ENCODE measurements around the gene DLST.

Gene DLST

DNA sequence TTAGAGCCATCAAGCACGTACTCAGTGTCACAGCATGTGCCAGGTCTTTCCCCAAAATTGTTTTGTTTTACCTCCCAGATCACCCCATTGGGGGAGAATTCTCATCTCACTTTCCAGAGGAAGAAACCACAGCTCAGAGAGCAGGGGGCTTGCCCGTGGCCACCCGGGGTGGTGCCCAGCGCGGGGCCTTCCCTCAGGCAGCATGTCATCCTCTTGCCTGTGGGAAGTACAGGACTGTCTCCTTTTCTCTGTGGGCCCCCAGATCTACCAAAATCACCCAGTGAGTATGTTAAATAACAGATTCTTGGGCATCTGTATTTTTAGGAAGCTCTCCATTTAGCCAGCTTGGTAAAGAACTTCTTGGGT is 35.4 kb downstream of the DLST start:
- Histone ChIP-seq H3K4me1 (no peaks in the 10 kb centered on the region), H3K9ac (no peak overlapping the region), H2AFZ (no peak overlapping the region), H3K27me3 (ENCODE audit: control insufficient read depth, insufficient read depth, low read length) (no peaks in the 10 kb centered on the region), H3K4me3 (ENCODE audit: low read depth, low read length) (no peak overlapping the region), H3K36me3 (ENCODE audit: control insufficient read depth, insufficient read depth, low read length) (no peaks in the 10 kb centered on the region), H3K79me2 (no peaks in the 10 kb centered on the region), H3K4me2 (ENCODE audit: low read length) (no peak overlapping the region), H3K9me3 (ENCODE audit: control insufficient read depth, low read length) (no peaks in the 10 kb centered on the region), H3K27ac (no peak overlapping the region)
- TF ChIP-seq, protein P1, sequence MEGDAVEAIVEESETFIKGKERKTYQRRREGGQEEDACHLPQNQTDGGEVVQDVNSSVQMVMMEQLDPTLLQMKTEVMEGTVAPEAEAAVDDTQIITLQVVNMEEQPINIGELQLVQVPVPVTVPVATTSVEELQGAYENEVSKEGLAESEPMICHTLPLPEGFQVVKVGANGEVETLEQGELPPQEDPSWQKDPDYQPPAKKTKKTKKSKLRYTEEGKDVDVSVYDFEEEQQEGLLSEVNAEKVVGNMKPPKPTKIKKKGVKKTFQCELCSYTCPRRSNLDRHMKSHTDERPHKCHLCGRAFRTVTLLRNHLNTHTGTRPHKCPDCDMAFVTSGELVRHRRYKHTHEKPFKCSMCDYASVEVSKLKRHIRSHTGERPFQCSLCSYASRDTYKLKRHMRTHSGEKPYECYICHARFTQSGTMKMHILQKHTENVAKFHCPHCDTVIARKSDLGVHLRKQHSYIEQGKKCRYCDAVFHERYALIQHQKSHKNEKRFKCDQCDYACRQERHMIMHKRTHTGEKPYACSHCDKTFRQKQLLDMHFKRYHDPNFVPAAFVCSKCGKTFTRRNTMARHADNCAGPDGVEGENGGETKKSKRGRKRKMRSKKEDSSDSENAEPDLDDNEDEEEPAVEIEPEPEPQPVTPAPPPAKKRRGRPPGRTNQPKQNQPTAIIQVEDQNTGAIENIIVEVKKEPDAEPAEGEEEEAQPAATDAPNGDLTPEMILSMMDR (IDR thresholded peaks at IDR 0.05): no peak

DNA sequence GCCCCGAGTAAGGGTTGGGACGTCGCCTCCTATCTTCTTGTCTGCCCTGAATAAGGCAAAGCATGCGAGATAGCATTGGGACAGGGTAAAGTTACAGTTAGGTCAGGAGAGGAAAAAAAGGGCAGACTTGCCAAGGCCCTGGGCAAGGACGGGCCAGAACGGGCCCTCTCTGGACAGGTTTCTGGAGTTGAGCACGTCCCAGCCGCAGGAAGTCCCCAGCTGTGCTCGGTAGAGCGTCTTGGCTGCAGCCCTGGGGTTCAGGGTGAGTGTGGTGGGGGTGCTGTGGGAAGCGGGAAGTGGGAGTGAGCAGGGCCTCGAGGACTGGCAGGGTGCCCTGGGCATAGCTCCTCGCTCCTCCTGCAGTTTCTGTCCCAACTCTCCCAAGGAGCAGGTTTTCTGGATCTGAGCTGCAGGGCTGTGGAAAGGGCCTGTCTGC is 35.9 kb downstream of the DLST start:
- no peaks in the 10 kb centered on the region for H3K4me1 ChIP-seq
- H3K27me3 ChIP-seq (ENCODE audit: control insufficient read depth, insufficient read depth, low read length): no peaks in the 10 kb centered on the region
- H3K36me3 ChIP-seq (ENCODE audit: control insufficient read depth, insufficient read depth, low read length): no peaks in the 10 kb centered on the region
- no peak overlapping the region for H2AFZ ChIP-seq
- H3K9ac ChIP-seq: no peak overlapping the region
- TF ChIP-seq, protein P1 (IDR thresholded peaks at IDR 0.05): no peak
- no peak overlapping the region for H3K27ac ChIP-seq
- no peak overlapping the region for H3K4me2 ChIP-seq (ENCODE audit: low read length)
- H3K79me2 ChIP-seq: no peaks in the 10 kb centered on the region
- H3K4me3 ChIP-seq (ENCODE audit: low read depth, low read length): no peak overlapping the region
- no peaks in the 10 kb centered on the region for H3K9me3 ChIP-seq (ENCODE audit: control insufficient read depth, low read length)

DNA sequence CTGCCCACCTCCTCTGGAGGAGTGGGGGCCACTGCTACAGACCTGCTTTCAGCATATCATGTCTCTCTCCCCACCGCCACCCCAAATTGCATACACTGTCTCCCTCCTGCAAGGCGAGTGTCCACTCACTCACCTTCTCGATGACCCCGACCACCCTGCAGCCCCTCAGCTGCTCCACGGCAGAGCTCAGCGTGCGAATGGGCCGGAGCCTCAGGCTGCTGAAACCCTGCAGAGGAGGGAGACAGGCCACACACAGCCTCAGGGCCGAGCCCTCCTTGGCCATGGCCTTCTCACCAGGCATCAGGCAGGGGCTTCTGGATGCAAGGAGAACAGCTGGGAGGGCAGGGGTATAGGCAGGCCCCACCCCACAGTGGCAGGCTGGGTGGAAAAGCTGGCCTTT is 36.7 kb downstream of the DLST start:
- Histone ChIP-seq H3K79me2 (no peaks in the 10 kb centered on the region), H2AFZ (no peak overlapping the region), H3K9ac (no peak overlapping the region), H3K4me1 (no peaks in the 10 kb centered on the region), H3K4me2 (ENCODE audit: low read length) (no peak overlapping the region), H3K27me3 (ENCODE audit: control insufficient read depth, insufficient read depth, low read length) (no peaks in the 10 kb centered on the region), H3K4me3 (ENCODE audit: low read depth, low read length) (no peak overlapping the region), H3K9me3 (ENCODE audit: control insufficient read depth, low read length) (no peaks in the 10 kb centered on the region), H3K27ac (no peak overlapping the region), H3K36me3 (ENCODE audit: control insufficient read depth, insufficient read depth, low read length) (no peaks in the 10 kb centered on the region)
- TF ChIP-seq, protein P1 (IDR thresholded peaks at IDR 0.05): no peak

DNA sequence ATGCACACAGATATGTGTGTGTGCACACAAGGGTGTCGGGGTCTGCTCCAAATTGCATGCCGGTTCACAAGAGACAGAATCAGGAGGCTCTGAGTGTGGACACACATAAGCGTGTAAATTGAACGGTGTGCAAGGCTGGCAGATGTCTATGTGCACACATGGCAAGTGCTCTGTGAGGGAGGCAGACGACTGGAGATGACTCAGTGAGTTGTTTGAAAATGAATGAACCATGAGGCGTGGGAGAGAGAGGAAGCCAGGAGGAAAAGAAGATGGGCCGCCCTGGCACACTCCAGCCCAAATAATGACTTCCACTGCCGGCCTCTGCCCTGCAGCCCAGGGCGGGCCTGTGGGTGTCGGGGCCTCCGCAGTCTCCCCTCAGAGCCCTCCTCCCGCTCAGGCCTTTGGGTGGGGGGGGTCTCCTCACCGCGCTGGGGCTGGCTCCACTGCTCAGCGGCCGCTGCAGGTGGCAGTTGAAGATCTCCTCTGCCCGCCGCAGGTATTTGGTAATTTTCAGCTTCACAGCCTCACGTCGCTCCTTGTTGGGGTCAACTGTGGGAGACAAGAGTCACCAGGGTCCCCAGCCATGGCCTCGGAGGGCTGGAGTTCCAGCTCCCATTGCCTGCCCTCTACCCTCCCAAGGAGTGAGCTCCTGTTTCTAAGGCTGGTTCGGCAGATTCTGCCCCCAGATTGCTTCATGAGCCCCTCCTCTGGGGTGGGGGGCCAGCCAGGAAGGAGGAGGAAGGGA is 37.9 kb downstream of the DLST start:
- Histone ChIP-seq H2AFZ (no peak overlapping the region), H3K4me1 (no peaks in the 10 kb centered on the region), H3K79me2 (no peaks in the 10 kb centered on the region), H3K9ac (no peak overlapping the region), H3K27ac (no peak overlapping the region), H3K36me3 (ENCODE audit: control insufficient read depth, insufficient read depth, low read length) (no peaks in the 10 kb centered on the region), H3K27me3 (ENCODE audit: control insufficient read depth, insufficient read depth, low read length) (no peaks in the 10 kb centered on the region), H3K4me2 (ENCODE audit: low read length) (no peak overlapping the region), H3K4me3 (ENCODE audit: low read depth, low read length) (no peak overlapping the region), H3K9me3 (ENCODE audit: control insufficient read depth, low read length) (no peaks in the 10 kb centered on the region)
- TF ChIP-seq, protein P1 (IDR thresholded peaks at IDR 0.05): no peak

DNA sequence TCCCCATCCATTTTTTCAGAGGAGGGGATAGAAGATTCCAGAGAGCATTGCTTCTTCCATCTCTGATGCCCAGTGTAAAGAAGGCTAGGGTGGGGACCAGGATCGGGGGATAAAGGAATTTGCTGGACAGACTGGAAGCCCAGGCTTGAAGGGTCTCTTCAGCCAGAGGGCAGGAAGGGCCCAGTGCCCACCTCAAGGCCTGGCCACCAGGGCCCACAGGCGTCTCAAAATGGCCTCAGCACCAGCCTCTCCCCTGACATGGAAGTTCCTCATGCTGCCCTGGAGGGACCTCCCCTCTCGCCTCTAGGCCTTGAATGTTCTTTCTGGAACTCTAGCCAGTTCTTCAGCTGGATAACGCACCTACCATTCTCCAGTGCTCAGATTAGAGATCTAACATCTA is 38.6 kb downstream of the DLST start:
- no peak overlapping the region for H3K4me2 ChIP-seq (ENCODE audit: low read length)
- no peaks in the 10 kb centered on the region for H3K79me2 ChIP-seq
- H3K27me3 ChIP-seq (ENCODE audit: control insufficient read depth, insufficient read depth, low read length): no peaks in the 10 kb centered on the region
- no peaks in the 10 kb centered on the region for H3K4me1 ChIP-seq
- H3K9me3 ChIP-seq (ENCODE audit: control insufficient read depth, low read length): no peaks in the 10 kb centered on the region
- no peak overlapping the region for H3K27ac ChIP-seq
- TF ChIP-seq, protein P1 (IDR thresholded peaks at IDR 0.05): no peak
- no peak overlapping the region for H3K4me3 ChIP-seq (ENCODE audit: low read depth, low read length)
- no peak overlapping the region for H2AFZ ChIP-seq
- H3K36me3 ChIP-seq (ENCODE audit: control insufficient read depth, insufficient read depth, low read length): no peaks in the 10 kb centered on the region
- H3K9ac ChIP-seq: no peak overlapping the region

All from parathyroid adenoma (tissue), 2 donors.